Endothelial cell of umbilical vein (primary cell): ENCODE results near the gene CBX2.

Experiments
- CTCF ChIP-seq, 2 donors: IDR thresholded peaks; 1 replicate in 1 of 2; 2 replicates in 1 of 2; pipeline ENCODE4 v1.5.1; 2011; ENCODE audit warnings: low read length in 2 of 2, mild to moderate bottlenecking in 2 of 2, moderate library complexity in 2 of 2, control low read depth in 1 of 2, inconsistent platforms in 1 of 2, low read depth in 1 of 2; ENCODE audit not compliant: insufficient read depth in 1 of 2; ENCODE audit errors: extremely low read depth in 1 of 2
- EZH2 ChIP-seq: IDR thresholded peaks from 2 replicates; pipeline ENCODE4 v1.6.1; 2012; ENCODE audit warnings: borderline replicate concordance, low read depth, mild to moderate bottlenecking, moderate library complexity, low read length, inconsistent platforms; ENCODE audit not compliant: severe bottlenecking
- POLR2A ChIP-seq: IDR thresholded peaks from 2 replicates; pipeline ENCODE4 v1.6.1; 2012; ENCODE audit warnings: low read depth, mild to moderate bottlenecking, control low read depth, low read length
- POLR2AphosphoS5 ChIP-seq: IDR thresholded peaks from 2 replicates; pipeline ENCODE4 v1.6.1; 2012; ENCODE audit warnings: low read depth, mild to moderate bottlenecking, control low read depth, low read length, moderate library complexity; ENCODE audit not compliant: insufficient read depth

- TF ChIP-seq POLR2AphosphoS5 = no peak
- no peak for TF ChIP-seq POLR2A
- no peak for TF ChIP-seq CTCF (IDR thresholded peaks at IDR 0.05; ENCODE audit: extremely low read depth in 1 of 2, insufficient read depth in 1 of 2, low read depth in 1 of 2, low read length in 2 of 2)
- no peak for TF ChIP-seq EZH2
Measured at GRCh38 chr17:79742951-79743476, 34.9 kb upstream of the CBX2 start.
